GM19397 (cell line): ENCODE results near the gene IFI27L2.
A peak's percentile ranks its signal among the peaks of the same experiment; 100 is the strongest.

ENCODE experiments used
- ATAC-seq: cut with Tn5 transposase; IDR thresholded peaks from one replicate; pipeline ENCODE4 v1.9.1; 2021; ENCODE audit warnings: mild to moderate bottlenecking, moderate library complexity; ENCODE audit not compliant: unreplicated experiment

IFI27L2 gene

DNA sequence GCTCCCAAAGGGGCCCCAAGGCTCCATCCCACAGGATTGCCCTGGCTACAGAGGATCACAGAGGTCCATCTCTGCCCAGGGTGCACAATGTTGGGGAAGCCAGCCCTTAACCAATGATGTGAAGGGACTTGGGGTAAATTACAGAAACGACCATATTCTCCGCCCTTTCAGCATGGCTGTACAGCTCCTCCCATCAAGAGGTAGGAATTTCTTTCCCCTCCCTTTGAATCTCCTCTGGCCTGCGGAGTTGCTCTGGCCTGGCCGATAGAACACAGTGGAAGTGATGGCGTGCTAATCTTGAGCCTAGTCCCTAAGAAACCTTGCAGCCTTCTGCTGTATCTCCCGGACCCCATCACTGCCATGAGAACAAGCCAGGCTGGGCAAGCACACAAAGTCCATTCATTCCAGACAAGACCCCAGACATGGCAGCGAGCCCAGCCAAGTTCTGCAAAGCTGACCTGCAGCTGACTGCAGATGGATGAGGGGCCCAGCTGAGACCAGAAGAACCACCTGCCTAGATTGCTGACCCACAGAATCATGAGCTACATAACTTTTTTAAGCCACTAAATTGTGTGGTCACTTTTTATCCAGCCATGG lies 25.8 kb downstream of the IFI27L2 start:
- ATAC-seq: no peak

DNA sequence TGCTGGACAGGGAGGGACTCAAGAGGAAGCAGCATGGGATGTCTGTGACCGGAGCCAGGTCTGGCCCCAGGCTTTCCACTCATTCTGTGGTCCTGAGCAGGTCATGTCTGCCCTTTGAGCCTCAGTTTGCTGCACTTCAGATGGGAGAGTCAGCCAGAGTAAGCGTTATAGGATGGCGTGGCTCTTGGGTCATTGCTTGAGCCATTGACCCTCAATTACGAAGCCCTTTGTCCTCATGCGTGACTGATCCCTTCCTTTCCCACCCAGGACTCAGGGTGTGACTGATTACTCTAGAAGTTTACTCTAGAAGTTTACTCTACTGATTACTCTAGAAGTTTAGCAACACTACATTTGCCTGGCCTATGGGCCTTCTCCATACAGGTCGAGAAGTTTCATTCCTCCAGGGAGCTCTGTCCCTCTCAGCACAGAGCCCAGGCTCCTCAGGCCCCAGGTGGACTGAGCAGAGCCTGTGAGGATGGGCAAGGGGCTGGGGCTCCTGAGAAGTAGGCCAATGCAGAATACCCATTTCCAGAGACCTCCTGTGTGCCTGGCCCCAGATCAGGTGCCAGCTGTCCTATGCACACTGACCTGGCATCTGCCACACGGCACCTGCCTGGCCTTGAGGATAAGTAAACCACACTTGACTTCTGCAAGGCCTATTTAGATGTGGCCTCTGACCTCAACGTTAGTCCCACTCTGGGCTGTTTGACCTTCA lies 26.5 kb downstream of the IFI27L2 start:
- ATAC-seq: no peak

- ATAC-seq: no peak
These were observed 27.7 kb downstream of the IFI27L2 start for GRCh38 chr14:94101748-94102147.

DNA sequence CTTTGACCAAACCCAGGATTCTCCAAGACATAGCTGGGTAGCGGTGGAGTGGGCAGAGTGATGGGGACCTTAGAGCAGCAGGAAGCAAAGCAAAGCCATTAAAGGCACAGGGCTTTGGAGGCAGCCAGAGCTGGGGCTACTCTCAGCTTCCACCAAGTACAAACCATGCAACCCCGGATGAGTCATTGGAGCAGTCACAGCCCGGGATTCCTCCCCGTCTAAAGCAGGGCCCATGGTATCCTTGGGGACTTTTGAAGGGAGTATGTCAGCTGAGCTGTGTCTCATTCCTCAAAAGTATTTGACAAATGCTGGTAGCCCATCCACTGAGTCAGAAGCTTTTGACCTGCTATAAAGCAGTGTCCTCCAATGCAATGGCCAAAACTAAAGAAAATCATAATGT lies 28.6 kb downstream of the IFI27L2 start:
- ATAC-seq: no peak

GRCh38 chr14:94099006-94099405 lies 30.4 kb downstream of the IFI27L2 start:
- no peak for ATAC-seq

GRCh38 chr14:94098326-94098992 lies 30.9 kb downstream of the IFI27L2 start:
- ATAC-seq: no peak

DNA sequence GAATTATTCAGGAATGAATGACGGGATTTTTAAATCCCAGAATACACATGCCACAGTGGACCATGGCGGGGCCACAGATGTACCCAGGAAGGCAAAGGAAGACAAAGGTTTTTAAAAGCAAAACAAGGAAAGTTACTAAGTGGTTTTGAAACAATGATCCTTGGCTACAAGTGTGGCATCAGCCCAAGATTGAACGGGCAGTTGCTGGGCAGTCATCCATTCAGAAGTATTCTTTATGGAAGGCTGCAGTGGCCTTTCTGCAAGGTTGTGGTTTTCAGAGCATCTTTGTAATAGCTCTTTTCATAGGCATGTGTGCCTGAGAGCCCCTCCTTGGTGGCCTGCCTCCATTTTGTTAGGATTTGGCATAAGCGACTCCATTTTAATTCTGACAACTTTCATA lies 32.3 kb downstream of the IFI27L2 start:
- no peak for ATAC-seq

GRCh38 chr14:94093418-94093817 lies 36.0 kb downstream of the IFI27L2 start:
- ATAC-seq: no peak

DNA sequence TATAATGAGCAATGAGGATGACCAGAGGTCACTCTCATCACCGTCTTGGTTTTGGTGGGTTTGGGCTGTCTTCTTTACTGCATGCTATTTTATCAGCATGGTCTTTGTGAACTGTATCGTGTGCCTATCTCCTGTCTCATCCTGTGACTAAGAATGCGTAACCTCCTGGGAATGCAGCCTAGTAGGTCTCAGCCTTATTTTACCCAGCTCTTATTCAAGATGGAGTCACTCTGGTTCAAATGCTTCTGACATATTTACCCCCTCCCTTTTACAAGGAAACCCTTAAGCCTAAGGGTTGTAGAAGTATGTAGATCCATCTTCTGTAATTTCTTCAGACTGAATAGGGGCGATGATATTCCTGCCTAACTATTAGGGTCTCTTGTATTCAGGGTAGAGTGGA lies 39.9 kb downstream of the IFI27L2 start:
- ATAC-seq: no peak

- ATAC-seq: no peak
These were observed 40.9 kb downstream of the IFI27L2 start for GRCh38 chr14:94088516-94088915.

GRCh38 chr14:94087891-94088290 lies 41.5 kb downstream of the IFI27L2 start:
- no peak for ATAC-seq

GRCh38 chr14:94081386-94081820 lies 48.0 kb downstream of the IFI27L2 start:
- peak; percentile 17 for ATAC-seq

DNA sequence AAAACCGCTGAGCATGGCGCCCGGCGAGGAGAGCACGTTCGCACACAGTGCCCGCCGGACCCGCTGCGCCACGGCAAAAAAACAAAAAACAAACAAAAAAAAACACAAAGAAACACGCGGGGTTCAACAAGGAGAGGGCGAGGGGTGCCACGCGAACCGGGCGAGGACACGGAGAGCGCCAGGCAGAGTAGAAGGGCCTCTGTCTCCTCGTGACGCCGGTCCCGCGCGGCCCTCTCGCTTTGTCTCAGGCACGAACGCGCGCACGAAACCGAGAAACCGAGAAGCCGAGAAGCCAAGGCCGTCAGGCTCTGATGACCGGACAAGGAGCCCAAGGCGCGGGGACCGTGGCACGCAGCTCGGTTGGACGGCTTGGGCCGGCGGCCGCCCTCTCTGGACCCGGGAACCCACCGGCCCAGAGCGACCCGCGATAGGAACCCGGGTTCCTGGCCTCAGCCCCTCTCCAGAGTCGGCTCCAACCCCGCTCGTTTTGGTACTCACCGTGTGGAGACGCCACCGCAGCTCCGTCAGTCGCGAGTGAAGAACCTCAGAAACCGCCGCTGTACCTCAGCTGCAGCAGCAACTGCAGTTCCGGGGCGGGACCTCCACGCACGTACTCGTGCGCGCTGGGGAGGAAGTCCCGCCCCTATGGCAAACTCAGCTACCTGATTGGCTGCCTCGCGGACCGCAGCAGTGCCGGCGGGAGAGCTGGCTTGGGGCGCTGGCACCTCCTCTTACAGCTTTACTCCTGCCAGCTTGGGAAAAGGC lies 48.6 kb downstream of the IFI27L2 start, which contains the start of the genes DDX24 and IFI27L1:
Gene DDX24, minus strand, starts transcription at position 582 of the 765 bp plus-strand sequence. CDS start 1,460 bp downstream, outside the sequence.
Gene IFI27L1, plus strand, starts transcription at position 690 of the 765 bp plus-strand sequence. CDS start 15,628 bp downstream, outside the sequence.
- ATAC-seq: peak; percentile 98

- ATAC-seq: no peak
These were observed 49.3 kb downstream of the IFI27L2 start for GRCh38 chr14:94079891-94080620.

GRCh38 chr14:94077823-94078222 lies 51.6 kb downstream of the IFI27L2 start:
- no peak for ATAC-seq
